Measurements from ENCODE around the gene KCNE2.
"Not testable (repeated sequence)": the region's sequence is repeated elsewhere in the genome, so short reads cannot be mapped to it uniquely, and the experiment has no call there.

DNA sequence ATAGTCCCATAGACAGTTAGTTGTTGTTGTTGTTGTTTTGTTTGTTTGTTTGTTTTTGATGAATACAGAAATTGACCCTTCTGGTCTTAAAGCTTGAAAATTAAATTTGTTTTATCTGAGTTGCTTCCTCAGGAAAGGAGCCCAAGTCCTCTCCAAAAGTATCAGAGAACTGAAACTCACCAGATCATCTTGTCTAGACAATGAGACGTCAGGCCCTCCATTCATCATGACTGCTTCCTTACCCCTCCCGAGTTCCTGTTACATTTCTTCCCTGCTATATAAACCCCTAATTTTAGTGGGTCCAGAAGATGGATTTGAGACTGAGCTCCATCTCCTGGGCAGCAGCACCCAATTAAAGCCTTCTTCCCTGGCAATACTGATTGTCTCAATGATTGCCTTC lies 42.9 kb downstream of the KCNE2 start:
- TF ChIP-seq EZH2phosphoT487 (IDR thresholded peaks at IDR 0.05; ENCODE audit: low read depth) = not testable (repeated sequence)
- TF ChIP-seq, protein P1, sequence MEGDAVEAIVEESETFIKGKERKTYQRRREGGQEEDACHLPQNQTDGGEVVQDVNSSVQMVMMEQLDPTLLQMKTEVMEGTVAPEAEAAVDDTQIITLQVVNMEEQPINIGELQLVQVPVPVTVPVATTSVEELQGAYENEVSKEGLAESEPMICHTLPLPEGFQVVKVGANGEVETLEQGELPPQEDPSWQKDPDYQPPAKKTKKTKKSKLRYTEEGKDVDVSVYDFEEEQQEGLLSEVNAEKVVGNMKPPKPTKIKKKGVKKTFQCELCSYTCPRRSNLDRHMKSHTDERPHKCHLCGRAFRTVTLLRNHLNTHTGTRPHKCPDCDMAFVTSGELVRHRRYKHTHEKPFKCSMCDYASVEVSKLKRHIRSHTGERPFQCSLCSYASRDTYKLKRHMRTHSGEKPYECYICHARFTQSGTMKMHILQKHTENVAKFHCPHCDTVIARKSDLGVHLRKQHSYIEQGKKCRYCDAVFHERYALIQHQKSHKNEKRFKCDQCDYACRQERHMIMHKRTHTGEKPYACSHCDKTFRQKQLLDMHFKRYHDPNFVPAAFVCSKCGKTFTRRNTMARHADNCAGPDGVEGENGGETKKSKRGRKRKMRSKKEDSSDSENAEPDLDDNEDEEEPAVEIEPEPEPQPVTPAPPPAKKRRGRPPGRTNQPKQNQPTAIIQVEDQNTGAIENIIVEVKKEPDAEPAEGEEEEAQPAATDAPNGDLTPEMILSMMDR (IDR thresholded peaks at IDR 0.05; ENCODE audit: low read depth, low read length) = not testable (repeated sequence)

All from OCI-LY3 (cell line).